K562 (cell line): ENCODE measurements around the gene SLC25A53. TPM values are rescaled to one million over a fixed set of nuclear protein-coding genes. Genes with fewer than 3 reads are reported as not detected.

Experiments used
- ATAC-seq: fragments of 200-7000 bp; cut with Tn5 transposase; 3 replicates; pipeline ENCODE4 v1.9.1; 2020; ENCODE audit warnings: moderate library complexity
- BruUV-seq: library from RNA; stranded (reverse); fragments of 400-500 nt; replicated peaks from 2 replicates; lab custom pipeline; 2021; lab: Mats Ljungman, UMichigan
- CTCF ChIA-PET: fragments of 300-600 bp; formaldehyde crosslinking; extraction: SDS; loops from one replicate; lab custom pipeline; 2021; ENCODE audit warnings: low intra/inter-chr PET ratio; lab: Yijun Ruan, JAX
- POLR2A ChIA-PET: fragments of 300-600, 350-650 bp; sonication (Branson Sonifier 250); formaldehyde crosslinking; extraction: SDS; loops from one replicate; lab custom pipeline; 2021; ENCODE audit warnings: antibody characterized with exemption, inconsistent platforms; lab: Yijun Ruan, JAX
- DNase-seq, 4 experiments: peaks; one replicate each; pipeline versions ENCODE4 v3.0.0 to v3.0.0-alpha.2; 2011 to 2018; ENCODE audit warnings: low spot score in 3 of 4, mixed read lengths in 3 of 4; ENCODE audit errors: extremely low read depth in 1 of 4
- FAIRE-seq: peaks from 2 replicates; lab custom pipeline; 2011; peaks lifted over from hg19 to GRCh38; lab: Jason Lieb, UNC
- H2AFZ ChIP-seq: 2 replicates; pipeline ENCODE4 v1.6.0; 2011; ENCODE audit warnings: low read depth, low read length, control low read depth, inconsistent platforms
- H3K27ac ChIP-seq: fragments of 200-600 bp; 3 replicates; pipeline ENCODE4 v1.8.0; 2011; ENCODE audit warnings: low read depth, mild to moderate bottlenecking, control low read depth, inconsistent platforms, low read length, moderate library complexity, mixed read lengths; ENCODE audit errors: extremely low read depth
- H3K27me3 ChIP-seq, 2 experiments: fragments of 300-600 bp in 1 of 2; 2 replicates in 1 of 2; 3 replicates in 1 of 2; pipeline versions ENCODE4 v1.6.0 to v1.8.0; 2011; ENCODE audit warnings: inconsistent platforms in 2 of 2, low read length in 2 of 2, mild to moderate bottlenecking in 1 of 2, mixed read lengths in 1 of 2, moderate library complexity in 1 of 2; ENCODE audit not compliant: control insufficient read depth in 2 of 2, insufficient read depth in 2 of 2
- H3K36me3 ChIP-seq: fragments of 300-600 bp; 3 replicates; pipeline ENCODE4 v1.8.0; 2011; ENCODE audit warnings: mild to moderate bottlenecking, low read length, inconsistent platforms; ENCODE audit not compliant: control insufficient read depth, insufficient read depth
- H3K4me1 ChIP-seq, 2 experiments: fragments of 200-600 bp in 1 of 2; replicated peaks in 1 of 2; 2 replicates in 1 of 2; 3 replicates in 1 of 2; pipeline versions ENCODE4 v1.5.1 to v1.8.0; 2011; ENCODE audit warnings: inconsistent platforms in 2 of 2, low read length in 2 of 2, mild to moderate bottlenecking in 1 of 2, mixed read lengths in 1 of 2, moderate library complexity in 1 of 2; ENCODE audit not compliant: control insufficient read depth in 2 of 2, insufficient read depth in 2 of 2
- H3K4me2 ChIP-seq: 2 replicates; pipeline ENCODE4 v1.6.1; 2011; ENCODE audit warnings: low read length, control low read depth, inconsistent platforms, mixed read lengths; ENCODE audit not compliant: insufficient read depth
- H3K4me3 ChIP-seq: fragments of 200-600 bp; sonication (generic), shearing (Covaris generic); 2 replicates; pipeline ENCODE4 v1.5.1; 2016; ENCODE audit warnings: control low read depth, inconsistent platforms
- H3K79me2 ChIP-seq: fragments of 200-600 bp; 3 replicates; pipeline ENCODE4 v1.8.0; 2011; ENCODE audit warnings: low read length, inconsistent platforms; ENCODE audit not compliant: control insufficient read depth, insufficient read depth
- H3K9ac ChIP-seq, 2 experiments: 2 replicates each; pipeline versions ENCODE4 v1.6.0 to v1.6.1; 2011; ENCODE audit warnings: low read depth in 2 of 2, low read length in 2 of 2, control low read depth in 1 of 2, inconsistent platforms in 1 of 2, mild to moderate bottlenecking in 1 of 2, mixed read lengths in 1 of 2; ENCODE audit not compliant: insufficient read depth in 1 of 2
- H3K9me1 ChIP-seq: one replicate; pipeline ENCODE4 v1.6.0; 2011; ENCODE audit warnings: inconsistent platforms, mild to moderate bottlenecking, low read length, moderate library complexity; ENCODE audit not compliant: control insufficient read depth, insufficient read depth
- H3K9me3 ChIP-seq: replicated peaks from 2 replicates; pipeline ENCODE4 v1.5.1; 2011; ENCODE audit warnings: low read depth, low read length, inconsistent platforms; ENCODE audit not compliant: control insufficient read depth, insufficient read depth
- H4K20me1 ChIP-seq: replicated peaks from 2 replicates; pipeline ENCODE4 v1.6.1; 2011; ENCODE audit warnings: low read length, inconsistent platforms, mixed read lengths; ENCODE audit not compliant: control insufficient read depth, insufficient read depth
- HNRNPUL1 ChIP-seq: fragments of 200-400 bp; formaldehyde crosslinking; IDR thresholded peaks from 2 replicates; pipeline ENCODE4 v1.6.1; 2017; ENCODE audit warnings: low read length
- KAT2B ChIP-seq: IDR thresholded peaks from one replicate; pipeline ENCODE4 v1.6.1; 2012; ENCODE audit warnings: low read depth, mild to moderate bottlenecking, control low read depth, inconsistent platforms, low read length, moderate library complexity
- MCM5 ChIP-seq: fragments of 450-650 bp; IDR thresholded peaks from 2 replicates; pipeline ENCODE4 v1.6.1; 2016; ENCODE audit warnings: low read depth
- MYC ChIP-seq, 2 experiments: fragments of 250-450 bp in 1 of 2; sonication (Bioruptor Pico) in 1 of 2; IDR thresholded peaks; 2 replicates each; pipeline versions ENCODE4 v1.5.1 to v1.6.1; 2012 to 2021; ENCODE audit warnings: low read depth in 2 of 2, borderline replicate concordance in 1 of 2, improper control_type of control experiment in 1 of 2, low read length in 1 of 2, mild to moderate bottlenecking in 1 of 2, moderate library complexity in 1 of 2
- RBM39 ChIP-seq: fragments of 200-400 bp; formaldehyde crosslinking; optimal IDR thresholded peaks from 2 replicates; pipeline ENCODE3; 2018; ENCODE audit warnings: low read depth, low read length
- TGIF2 ChIP-seq: sonication (generic); formaldehyde crosslinking; IDR thresholded peaks from 2 replicates; pipeline ENCODE4 v1.8.1; 2022; ENCODE audit warnings: mild to moderate bottlenecking, missing genetic modification reagents, moderate library complexity
- ZBTB17 ChIP-seq: fragments of 450-650 bp; formaldehyde crosslinking; IDR thresholded peaks from 2 replicates; pipeline ENCODE4 v1.4.0; 2020; ENCODE audit warnings: mild to moderate bottlenecking
- WGBS: fragments of 100-300 bp; shearing (Covaris generic); methylation state at CpG from one replicate; pipeline ENCODE4 v1.1.6; 2016; ENCODE audit warnings: low coverage, mixed read lengths; ENCODE audit not compliant: insufficient coverage; ENCODE audit errors: missing lambda C conversion rate; 5-methylcytosine and 5-hydroxymethylcytosine counted together
- in situ Hi-C: fragments of 300-500 bp; cut with MboI; formaldehyde crosslinking; loops from 4 replicates; pipeline ENCODE4 v1.15.0; 2018; ENCODE audit warnings: inconsistent platforms, mixed read lengths
- intact Hi-C: fragments of 100-400 bp; cut with micrococcal nuclease; formaldehyde crosslinking; loops from 2 replicates; pipeline ENCODE4 v1.14.2; 2022
- polyA plus RNA-seq, 8 experiments: library from polyadenylated mRNA; depleted of rRNA in 4 of 8; stranded (reverse) in 5 of 8; unstranded in 3 of 8; fragments of >200 nt; fragmentation: Nextera tagmentation in 2 of 8; fragmentation: Illumina TruSeq in 1 of 8; extraction: Ambion mirVana in 2 of 8; extraction: Trizol in 1 of 8; gene quantifications; 2 replicates each; pipeline versions ENCODE4 v1.2.1 to v1.2.3, GENCODE V29; 2011 to 2014; ENCODE audit warnings: inconsistent platforms in 1 of 8, missing spikeins in 1 of 8
- total RNA-seq, 7 experiments: library from RNA; depleted of rRNA in 6 of 7; stranded (reverse); fragments of >200 nt in 6 of 7; fragmentation: Illumina TruSeq in 2 of 7; extraction: Trizol in 2 of 7; gene quantifications; 2 replicates each; pipeline versions ENCODE4 v1.2.1 to v1.2.3, GENCODE V29; 2011 to 2021; ENCODE audit warnings: low replicate concordance in 1 of 7
- TF ChIP-seq, protein P1 (sequence below): fragments of 150-350 bp; conservative IDR thresholded peaks from 2 replicates; pipeline ENCODE4 v1.6.1; 2014; ENCODE audit warnings: low read length

The SLC25A53 gene
- total and polyA plus RNA-seq, 9 of the 15 experiments (the other 6 are each of a cell fraction or from before 2014, with no cell fraction given): 2.4 to 8.6 (median 5.6) TPM

DNA sequence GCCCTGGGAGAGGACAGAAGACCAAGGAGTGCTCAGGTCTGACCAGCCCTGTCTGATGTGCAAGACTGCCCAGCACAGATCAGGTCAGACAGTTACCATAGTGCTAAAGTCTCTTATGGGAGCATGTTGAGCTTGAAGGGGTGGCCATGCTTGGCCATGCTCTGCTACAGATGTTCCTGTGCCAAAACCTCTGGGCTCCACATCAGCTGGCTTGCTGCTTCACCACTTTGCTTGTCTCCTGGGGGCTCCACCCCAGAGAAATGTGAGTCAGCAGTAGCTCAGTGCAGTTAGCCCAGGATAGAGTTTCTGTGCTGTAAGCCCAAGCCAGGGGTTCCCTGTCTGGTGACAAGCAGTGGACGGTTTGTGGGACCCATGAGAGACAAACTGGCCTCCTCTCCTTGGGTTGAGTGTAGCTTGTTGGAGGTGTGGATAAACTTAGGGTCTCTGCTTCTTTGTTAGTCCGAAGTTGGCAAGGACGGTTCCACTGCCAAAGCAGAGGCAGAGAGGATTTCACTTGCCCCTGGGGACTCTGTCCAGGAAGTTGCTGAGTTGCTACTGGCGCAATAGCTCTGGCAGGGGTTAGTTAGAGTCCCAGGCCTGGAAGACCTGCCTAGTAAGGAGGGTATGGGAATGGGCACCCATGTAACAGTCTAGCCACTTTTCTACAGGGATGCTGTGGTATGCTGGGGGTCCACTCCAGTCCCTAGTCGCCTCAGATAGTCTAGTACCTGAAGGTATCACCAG is 72.1 kb downstream of the SLC25A53 start:
- Histone ChIP-seq H3K4me2 (no peak overlapping the region), H3K79me2 (no peaks in the 10 kb centered on the region), H3K4me1 (no peaks in the 10 kb centered on the region), H3K9me3 (no peaks in the 10 kb centered on the region), H2AFZ (no peak overlapping the region), H3K27me3 (no peaks in the 10 kb centered on the region), H3K27ac (no peak overlapping the region), H3K4me3 (no peak overlapping the region), H3K9me1 (no peaks in the 10 kb centered on the region)
- FAIRE-seq (no peak), DNase-seq (no peak), ATAC-seq (no peak)
- ChIA-PET CTCF (no interaction called here), POLR2A (no interaction called here)
- in situ Hi-C loops: no loop called here
- 0% methylated on average over 5 of the region's 5 CpGs for WGBS
- intact Hi-C loops: no loop called here
- TF ChIP-seq HNRNPUL1 (no peak), ZBTB17 (CRISPR knock-in tag) (no peak), RBM39 (no peak), MCM5 (no peak), TGIF2 (no peak), KAT2B (no peak), MYC (IDR thresholded peaks at IDR 0.05; ENCODE audit: low read depth, low read length) (no peak), MYC (CRISPR knock-in tag; IDR thresholded peaks at IDR 0.05; ENCODE audit: borderline replicate concordance, low read depth) (no peak)
- TF ChIP-seq, protein P1, sequence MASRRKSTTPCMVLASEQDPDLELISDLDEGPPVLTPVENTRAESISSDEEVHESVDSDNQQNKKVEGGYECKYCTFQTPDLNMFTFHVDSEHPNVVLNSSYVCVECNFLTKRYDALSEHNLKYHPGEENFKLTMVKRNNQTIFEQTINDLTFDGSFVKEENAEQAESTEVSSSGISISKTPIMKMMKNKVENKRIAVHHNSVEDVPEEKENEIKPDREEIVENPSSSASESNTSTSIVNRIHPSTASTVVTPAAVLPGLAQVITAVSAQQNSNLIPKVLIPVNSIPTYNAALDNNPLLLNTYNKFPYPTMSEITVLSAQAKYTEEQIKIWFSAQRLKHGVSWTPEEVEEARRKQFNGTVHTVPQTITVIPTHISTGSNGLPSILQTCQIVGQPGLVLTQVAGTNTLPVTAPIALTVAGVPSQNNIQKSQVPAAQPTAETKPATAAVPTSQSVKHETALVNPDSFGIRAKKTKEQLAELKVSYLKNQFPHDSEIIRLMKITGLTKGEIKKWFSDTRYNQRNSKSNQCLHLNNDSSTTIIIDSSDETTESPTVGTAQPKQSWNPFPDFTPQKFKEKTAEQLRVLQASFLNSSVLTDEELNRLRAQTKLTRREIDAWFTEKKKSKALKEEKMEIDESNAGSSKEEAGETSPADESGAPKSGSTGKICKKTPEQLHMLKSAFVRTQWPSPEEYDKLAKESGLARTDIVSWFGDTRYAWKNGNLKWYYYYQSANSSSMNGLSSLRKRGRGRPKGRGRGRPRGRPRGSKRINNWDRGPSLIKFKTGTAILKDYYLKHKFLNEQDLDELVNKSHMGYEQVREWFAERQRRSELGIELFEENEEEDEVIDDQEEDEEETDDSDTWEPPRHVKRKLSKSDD: no peak
- TF ChIP-seq, all 486 proteins: peak for 0
- no peak overlapping the region for H3K9ac ChIP-seq
- BruUV-seq: no TSS peak
- H3K36me3 ChIP-seq: no peaks in the 10 kb centered on the region
- no peaks in the 10 kb centered on the region for H4K20me1 ChIP-seq
